Subcutaneous abdominal adipose tissue (tissue), 5 donors: ENCODE results near the gene ERAP2.

ENCODE experiments used
- H3K27ac ChIP-seq: one replicate; pipeline ENCODE4 v1.7.0; 2013; ENCODE audit warnings: low read depth, mild to moderate bottlenecking, inconsistent platforms, low read length, moderate library complexity
- H3K27me3 ChIP-seq, 5 donors: one replicate each; pipeline ENCODE4 v1.7.0; 2013; ENCODE audit warnings: low read length in 5 of 5, inconsistent platforms in 1 of 5; ENCODE audit not compliant: control insufficient read depth in 5 of 5, insufficient read depth in 4 of 5
- H3K36me3 ChIP-seq, 5 donors: one replicate each; pipeline ENCODE4 v1.7.0; 2013; ENCODE audit warnings: low read length in 5 of 5; ENCODE audit not compliant: control insufficient read depth in 5 of 5, insufficient read depth in 5 of 5
- H3K4me1 ChIP-seq, 5 donors: one replicate each; pipeline ENCODE4 v1.7.0; 2013; ENCODE audit warnings: low read length in 5 of 5, mild to moderate bottlenecking in 3 of 5, moderate library complexity in 1 of 5; ENCODE audit not compliant: control insufficient read depth in 5 of 5, insufficient read depth in 5 of 5
- H3K4me3 ChIP-seq, 5 donors: one replicate each; pipeline ENCODE4 v1.7.0; 2013; ENCODE audit warnings: low read length in 5 of 5, low read depth in 1 of 5
- H3K9ac ChIP-seq, 5 donors: one replicate each; pipeline ENCODE4 v1.7.0; 2013; ENCODE audit warnings: low read length in 5 of 5, mild to moderate bottlenecking in 4 of 5, moderate library complexity in 3 of 5
- H3K9me3 ChIP-seq, 5 donors: one replicate each; pipeline ENCODE4 v1.7.0; 2013; ENCODE audit warnings: low read length in 5 of 5; ENCODE audit not compliant: control insufficient read depth in 5 of 5
- donor health status: healthy.
- donor health status: healthy.
- donor health status: healthy.
- donor health status: healthy.
- donor health status: healthy.

The ERAP2 gene

GRCh38 chr5:96861076-96861475 lies 15.2 kb upstream of the ERAP2 start:
- no peak overlapping the region for H3K27ac ChIP-seq
- no peak overlapping the region for H3K9ac ChIP-seq
- no peak overlapping the region for H3K4me3 ChIP-seq
- H3K9me3 ChIP-seq: no peaks in the 10 kb centered on the region
- no peaks in the 10 kb centered on the region for H3K27me3 ChIP-seq
- no peaks in the 10 kb centered on the region for H3K36me3 ChIP-seq
- H3K4me1 ChIP-seq: peaks cover 0 to 27% (median 19%) of the 10 kb centered on the region in 5 donors

- Histone ChIP-seq H3K4me1 (peaks cover 0 to 8% (median 3%) of the 10 kb centered on the region in 5 donors), H3K36me3 (no peaks in the 10 kb centered on the region), H3K4me3 (no peak overlapping the region), H3K9me3 (no peaks in the 10 kb centered on the region), H3K27ac (no peak overlapping the region), H3K9ac (no peak overlapping the region), H3K27me3 (no peaks in the 10 kb centered on the region)
Observed at GRCh38 chr5:96863114-96863513, 13.2 kb upstream of the ERAP2 start.

GRCh38 chr5:96863949-96864584 lies 12.2 kb upstream of the ERAP2 start:
- H3K27ac ChIP-seq: no peak overlapping the region

GRCh38 chr5:96864922-96865530 lies 11.3 kb upstream of the ERAP2 start:
- no peak overlapping the region for H3K4me3 ChIP-seq
- H3K36me3 ChIP-seq: no peaks in the 10 kb centered on the region
- H3K9me3 ChIP-seq: no peaks in the 10 kb centered on the region
- peaks cover 0 to 13% (median 5%) of the 10 kb centered on the region in 5 donors for H3K4me1 ChIP-seq
- H3K27me3 ChIP-seq: no peaks in the 10 kb centered on the region
- no peak overlapping the region for H3K9ac ChIP-seq
- no peak overlapping the region for H3K27ac ChIP-seq

More at GRCh38 chr5:96863949-96864584, 12.2 kb upstream of the ERAP2 start:
- H3K36me3 ChIP-seq: no peaks in the 10 kb centered on the region
- H3K4me1 ChIP-seq: peaks cover 0 to 9% (median 3%) of the 10 kb centered on the region in 5 donors
- H3K9ac ChIP-seq: no peak overlapping the region
- H3K9me3 ChIP-seq: no peaks in the 10 kb centered on the region
- no peak overlapping the region for H3K4me3 ChIP-seq
- H3K27me3 ChIP-seq: no peaks in the 10 kb centered on the region

GRCh38 chr5:96868603-96869371 lies 7.5 kb upstream of the ERAP2 start:
- Histone ChIP-seq H3K27ac (no peak overlapping the region), H3K4me3 (no peak overlapping the region)

GRCh38 chr5:96869372-96869641 lies 7.0 kb upstream of the ERAP2 start:
- H3K4me3 ChIP-seq: no peak overlapping the region
- no peaks in the 10 kb centered on the region for H3K36me3 ChIP-seq
- no peaks in the 10 kb centered on the region for H3K9me3 ChIP-seq
- H3K27ac ChIP-seq: no peak overlapping the region
- no peaks in the 10 kb centered on the region for H3K27me3 ChIP-seq
- peaks cover 0 to 16% (median 7%) of the 10 kb centered on the region in 5 donors for H3K4me1 ChIP-seq
- no peak overlapping the region for H3K9ac ChIP-seq

More at GRCh38 chr5:96868603-96869371, 7.5 kb upstream of the ERAP2 start:
- no peak overlapping the region for H3K9ac ChIP-seq
- H3K27me3 ChIP-seq: no peaks in the 10 kb centered on the region
- H3K9me3 ChIP-seq: no peaks in the 10 kb centered on the region
- H3K36me3 ChIP-seq: no peaks in the 10 kb centered on the region
- peaks cover 0 to 16% (median 7%) of the 10 kb centered on the region in 5 donors for H3K4me1 ChIP-seq

- no peak overlapping the region for H3K27ac ChIP-seq
- peaks cover 0 to 15% (median 7%) of the 10 kb centered on the region in 5 donors for H3K4me1 ChIP-seq
- H3K9me3 ChIP-seq: no peaks in the 10 kb centered on the region
- no peaks in the 10 kb centered on the region for H3K36me3 ChIP-seq
- H3K4me3 ChIP-seq: no peak overlapping the region
- no peak overlapping the region for H3K9ac ChIP-seq
- no peaks in the 10 kb centered on the region for H3K27me3 ChIP-seq
Observed at GRCh38 chr5:96870094-96871026, 5.9 kb upstream of the ERAP2 start.

GRCh38 chr5:96871027-96871399 lies 5.3 kb upstream of the ERAP2 start:
- H3K4me1 ChIP-seq: peaks cover 0 to 21% (median 12%) of the 10 kb centered on the region in 5 donors
- no peaks in the 10 kb centered on the region for H3K9me3 ChIP-seq
- no peak overlapping the region for H3K27ac ChIP-seq
- no peak overlapping the region for H3K9ac ChIP-seq
- H3K36me3 ChIP-seq: no peaks in the 10 kb centered on the region
- H3K4me3 ChIP-seq: no peak overlapping the region
- H3K27me3 ChIP-seq: no peaks in the 10 kb centered on the region

GRCh38 chr5:96871686-96872085 lies 4.6 kb upstream of the ERAP2 start:
- Histone ChIP-seq H3K27ac (no peak overlapping the region), H3K27me3 (no peaks in the 10 kb centered on the region), H3K4me1 (peaks cover 0 to 24% (median 14%) of the 10 kb centered on the region in 5 donors), H3K9me3 (no peaks in the 10 kb centered on the region), H3K4me3 (no peak overlapping the region), H3K9ac (no peak overlapping the region), H3K36me3 (no peaks in the 10 kb centered on the region)
